ENCODE data around the gene VWA7.
A peak's percentile ranks its signal among the peaks of the same experiment; 100 is the strongest.

VWA7 gene

DNA sequence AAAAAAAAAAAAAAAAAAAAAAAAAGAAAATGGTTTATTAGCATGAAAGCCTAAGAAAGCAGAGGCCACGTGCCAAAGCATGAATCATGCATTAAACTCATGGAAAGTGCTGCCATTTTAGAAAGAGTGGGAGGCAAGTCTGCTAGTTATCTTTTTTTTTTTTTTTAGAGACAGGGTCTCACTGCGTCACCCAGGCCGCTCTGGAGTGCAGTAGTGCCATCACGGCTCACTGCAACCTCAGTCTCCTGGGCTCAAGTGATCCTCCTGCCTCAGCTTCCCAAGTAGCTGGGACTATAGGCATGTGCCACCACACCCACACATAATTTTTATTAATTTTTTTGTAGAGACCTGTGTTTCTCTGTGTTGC is 5.2 kb downstream of the VWA7 start:
- H3K4me3 ChIP-seq (replicated peaks; ENCODE audit: low read depth, low read length), result no peak overlapping the region
- peak; percentile 45 for DNase-seq (ENCODE audit: low read depth)
- TF ChIP-seq, protein P1, sequence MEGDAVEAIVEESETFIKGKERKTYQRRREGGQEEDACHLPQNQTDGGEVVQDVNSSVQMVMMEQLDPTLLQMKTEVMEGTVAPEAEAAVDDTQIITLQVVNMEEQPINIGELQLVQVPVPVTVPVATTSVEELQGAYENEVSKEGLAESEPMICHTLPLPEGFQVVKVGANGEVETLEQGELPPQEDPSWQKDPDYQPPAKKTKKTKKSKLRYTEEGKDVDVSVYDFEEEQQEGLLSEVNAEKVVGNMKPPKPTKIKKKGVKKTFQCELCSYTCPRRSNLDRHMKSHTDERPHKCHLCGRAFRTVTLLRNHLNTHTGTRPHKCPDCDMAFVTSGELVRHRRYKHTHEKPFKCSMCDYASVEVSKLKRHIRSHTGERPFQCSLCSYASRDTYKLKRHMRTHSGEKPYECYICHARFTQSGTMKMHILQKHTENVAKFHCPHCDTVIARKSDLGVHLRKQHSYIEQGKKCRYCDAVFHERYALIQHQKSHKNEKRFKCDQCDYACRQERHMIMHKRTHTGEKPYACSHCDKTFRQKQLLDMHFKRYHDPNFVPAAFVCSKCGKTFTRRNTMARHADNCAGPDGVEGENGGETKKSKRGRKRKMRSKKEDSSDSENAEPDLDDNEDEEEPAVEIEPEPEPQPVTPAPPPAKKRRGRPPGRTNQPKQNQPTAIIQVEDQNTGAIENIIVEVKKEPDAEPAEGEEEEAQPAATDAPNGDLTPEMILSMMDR (IDR thresholded peaks at IDR 0.05; ENCODE audit: low read length, missing control alignments), result no peak

- TF ChIP-seq, protein P1 (IDR thresholded peaks at IDR 0.05; ENCODE audit: low read length, missing control alignments), result no peak
- H3K4me3 ChIP-seq (replicated peaks; ENCODE audit: low read depth, low read length), result no peak overlapping the region
- no peak for DNase-seq (ENCODE audit: low read depth)
Measured at GRCh38 chr6:31770860-31771259, 6.3 kb downstream of the VWA7 start.

GRCh38 chr6:31769684-31770371 is 7.3 kb downstream of the VWA7 start:
- peak; percentile 64 for DNase-seq (ENCODE audit: low read depth)
- no peak overlapping the region for H3K4me3 ChIP-seq (replicated peaks; ENCODE audit: low read depth, low read length)
- TF ChIP-seq, protein P1 (IDR thresholded peaks at IDR 0.05; ENCODE audit: low read length, missing control alignments), result peak; percentile 81

GRCh38 chr6:31768363-31769257 is 8.5 kb downstream of the VWA7 start:
- TF ChIP-seq, protein P1 (IDR thresholded peaks at IDR 0.05; ENCODE audit: low read length, missing control alignments), result no peak
- no peak overlapping the region for H3K4me3 ChIP-seq (replicated peaks; ENCODE audit: low read depth, low read length)
- DNase-seq (ENCODE audit: low read depth), result no peak

DNA sequence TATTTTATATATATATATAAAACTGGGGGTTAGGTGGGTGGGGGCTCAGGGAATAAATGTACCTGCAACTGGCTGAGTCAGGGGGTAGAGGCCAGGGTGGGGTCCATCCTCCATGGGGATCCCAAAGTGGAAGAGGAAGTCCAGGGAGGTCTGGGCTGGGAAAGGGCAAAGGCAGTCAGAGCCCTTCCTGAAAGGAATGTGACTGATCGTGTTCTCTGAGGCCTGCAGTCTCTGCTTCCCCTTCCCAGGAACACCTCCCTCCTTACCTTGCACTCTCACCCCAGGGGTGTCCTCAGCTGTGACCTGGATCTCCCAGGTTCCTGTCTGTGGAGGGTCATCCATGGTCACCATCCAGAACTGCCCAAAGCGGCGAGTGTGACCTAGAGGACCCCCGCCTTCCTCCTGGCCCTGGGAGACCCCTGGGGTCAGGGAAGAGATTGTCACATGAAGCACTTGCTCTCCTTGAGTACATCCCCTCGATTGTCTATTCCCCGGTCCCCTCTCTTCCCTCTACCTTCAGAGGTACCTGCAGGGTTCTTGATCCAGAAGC is 10.0 kb downstream of the VWA7 start:
- no peak overlapping the region for H3K4me3 ChIP-seq (replicated peaks; ENCODE audit: low read depth, low read length)
- TF ChIP-seq, protein P1 (IDR thresholded peaks at IDR 0.05; ENCODE audit: low read length, missing control alignments), result no peak
- no peak for DNase-seq (ENCODE audit: low read depth)

DNA sequence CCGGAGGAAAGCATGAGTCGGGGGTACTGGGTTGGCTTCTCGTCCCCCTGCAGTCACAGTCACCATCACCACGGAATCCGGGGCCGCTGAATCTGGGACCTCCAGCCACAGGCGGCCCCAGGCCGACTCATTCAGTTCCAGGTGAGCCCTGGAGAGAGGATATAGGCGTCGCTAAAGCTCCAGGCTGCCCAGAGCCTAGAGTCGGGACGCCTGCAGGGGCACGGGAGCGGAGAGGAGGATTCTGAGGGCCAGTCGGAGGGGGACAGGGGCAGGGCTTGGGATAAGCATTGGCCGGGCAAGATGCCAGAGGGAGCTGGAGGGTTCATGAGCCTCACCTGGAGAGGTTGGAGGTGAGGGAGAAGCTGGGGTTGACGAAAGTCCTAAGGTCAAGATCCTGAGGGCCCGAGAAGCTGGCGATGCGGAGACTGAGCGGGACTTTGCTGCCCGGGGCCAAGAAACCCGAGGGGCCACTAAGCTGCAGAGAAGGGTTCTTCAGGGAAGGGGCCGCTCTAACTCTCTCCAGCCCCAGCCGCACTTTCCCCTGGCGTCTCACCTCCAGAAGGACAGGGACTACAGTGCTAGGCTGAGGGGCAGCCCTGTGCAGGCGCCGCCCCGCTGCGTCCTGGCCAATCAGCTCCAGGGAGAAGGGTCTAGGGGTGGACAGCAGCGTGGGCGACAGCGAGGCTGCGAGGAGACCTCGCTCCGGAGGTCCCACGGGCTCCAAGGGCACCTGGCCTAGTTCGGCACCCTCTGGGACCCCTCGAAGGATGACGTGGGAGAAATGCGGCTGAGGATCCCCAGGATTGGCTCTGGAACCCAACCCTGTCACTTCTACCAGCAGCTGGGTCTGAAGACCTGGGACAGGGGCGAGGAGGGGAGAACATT is 11.0 kb downstream of the VWA7 start:
- DNase-seq (ENCODE audit: low read depth), result no peak
- H3K4me3 ChIP-seq (replicated peaks; ENCODE audit: low read depth, low read length), result peak overlapping the region; percentile 12
- TF ChIP-seq, protein P1 (IDR thresholded peaks at IDR 0.05; ENCODE audit: low read length, missing control alignments), result no peak

Data from fibroblast of pulmonary artery (primary cell).